Hindlimb muscle (tissue), 1 donor: ENCODE measurements around the gene TANK. TPM values are rescaled to one million over a fixed set of nuclear protein-coding genes. Genes with fewer than 3 reads are reported as not detected.
"Not testable (repeated sequence)": the region's sequence is repeated elsewhere in the genome, so short reads cannot be mapped to it uniquely, and the experiment has no call there.

Experiments
- DNase-seq: peaks from one replicate; pipeline ENCODE4 v3.0.0-alpha.2; 2013
- polyA plus RNA-seq: library from polyadenylated mRNA; unstranded; fragments of 120-200 nt; gene quantifications from one replicate; pipeline ENCODE4 v1.2.1, GENCODE V29; 2013; ENCODE audit not compliant: insufficient read length

Gene TANK, protein sequence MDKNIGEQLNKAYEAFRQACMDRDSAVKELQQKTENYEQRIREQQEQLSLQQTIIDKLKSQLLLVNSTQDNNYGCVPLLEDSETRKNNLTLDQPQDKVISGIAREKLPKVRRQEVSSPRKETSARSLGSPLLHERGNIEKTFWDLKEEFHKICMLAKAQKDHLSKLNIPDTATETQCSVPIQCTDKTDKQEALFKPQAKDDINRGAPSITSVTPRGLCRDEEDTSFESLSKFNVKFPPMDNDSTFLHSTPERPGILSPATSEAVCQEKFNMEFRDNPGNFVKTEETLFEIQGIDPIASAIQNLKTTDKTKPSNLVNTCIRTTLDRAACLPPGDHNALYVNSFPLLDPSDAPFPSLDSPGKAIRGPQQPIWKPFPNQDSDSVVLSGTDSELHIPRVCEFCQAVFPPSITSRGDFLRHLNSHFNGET
- polyA plus RNA-seq, result 27.6 TPM

DNA sequence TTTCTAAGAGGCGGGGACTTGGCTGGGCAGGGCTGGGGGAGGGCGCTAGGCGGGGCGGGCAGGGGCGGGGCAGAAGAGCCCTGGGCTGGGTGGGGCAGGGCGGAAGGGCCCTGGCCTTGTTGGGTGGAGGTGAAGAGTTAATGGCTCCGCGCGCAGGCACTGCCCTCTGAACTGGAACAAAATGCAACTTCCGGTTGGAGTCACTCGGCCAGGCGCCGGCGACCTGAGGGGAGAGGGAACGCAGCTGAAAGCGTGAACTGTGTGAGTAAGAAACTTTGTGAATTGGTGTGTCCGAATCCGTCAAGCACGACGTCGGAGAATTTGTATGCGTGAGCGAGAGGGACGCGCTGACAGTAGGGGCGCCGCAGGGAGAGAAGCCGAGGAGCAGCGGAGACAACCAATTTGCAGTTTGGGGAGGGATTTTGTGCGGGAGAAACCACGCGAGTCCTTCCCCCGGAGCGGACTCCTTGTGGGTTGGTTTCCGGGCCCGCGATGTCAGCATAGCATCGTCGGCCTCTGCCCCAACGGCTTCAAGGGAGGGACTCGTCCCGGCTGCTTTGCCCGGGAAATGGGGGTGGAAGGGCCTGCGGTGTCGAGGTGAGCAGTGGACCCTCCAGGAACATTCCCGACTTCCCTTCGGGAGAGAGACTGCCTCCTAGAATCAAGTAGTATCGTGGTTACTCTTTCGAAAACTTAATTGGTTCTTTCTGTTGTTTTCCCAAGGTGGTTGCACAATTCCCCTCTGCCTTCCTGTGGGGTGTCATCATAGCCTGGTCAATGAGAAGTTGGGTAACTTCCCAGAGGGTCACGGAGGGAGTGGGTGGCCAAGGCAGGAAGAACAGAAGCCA lies at the start of gene TANK:
Gene TANK, plus strand, starts transcription at position 203 of the 848 bp plus-strand sequence. CDS start 19,235 bp downstream, outside the sequence.
- peak; percentile 85 for DNase-seq

DNA sequence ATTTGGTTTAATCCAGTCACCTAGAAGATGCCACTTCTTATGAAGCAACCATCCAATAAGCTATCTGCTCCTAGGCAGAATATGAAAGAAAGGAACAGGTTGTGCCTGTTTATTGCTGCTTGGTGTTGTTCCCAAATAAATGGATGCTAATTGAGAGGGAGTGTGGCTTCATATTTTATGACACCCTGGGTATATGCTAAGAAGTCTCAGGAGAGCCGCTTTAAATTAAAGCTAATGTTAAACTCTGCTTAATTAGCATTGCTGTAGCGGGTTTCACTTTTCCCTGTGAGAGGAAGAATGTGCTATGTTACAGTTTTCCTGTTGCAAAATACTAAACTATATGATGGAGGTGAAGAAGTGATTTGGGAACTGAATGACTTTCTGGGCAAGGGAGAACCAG lies 48.7 kb upstream of the TANK start:
- no peak for DNase-seq

DNA sequence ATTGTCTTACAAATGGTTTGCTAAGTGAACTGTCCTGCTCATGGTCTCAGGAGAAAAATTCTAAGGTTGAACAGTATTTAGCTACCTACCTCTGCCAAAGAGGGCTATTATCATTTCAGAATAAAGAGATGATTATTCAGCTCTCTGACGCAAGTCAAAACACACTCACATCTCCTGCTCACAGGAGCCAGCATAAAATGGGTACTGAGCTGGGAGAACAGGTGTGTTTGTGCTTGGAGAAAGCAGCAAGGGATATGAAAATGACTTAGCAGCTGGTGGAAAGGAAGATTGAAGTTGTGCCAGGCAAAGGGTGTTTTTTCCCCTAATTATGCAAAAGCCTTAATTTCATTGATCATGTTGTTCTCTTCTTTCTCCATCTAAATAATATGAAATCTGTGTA lies 47.3 kb upstream of the TANK start:
- DNase-seq, result no peak

DNA sequence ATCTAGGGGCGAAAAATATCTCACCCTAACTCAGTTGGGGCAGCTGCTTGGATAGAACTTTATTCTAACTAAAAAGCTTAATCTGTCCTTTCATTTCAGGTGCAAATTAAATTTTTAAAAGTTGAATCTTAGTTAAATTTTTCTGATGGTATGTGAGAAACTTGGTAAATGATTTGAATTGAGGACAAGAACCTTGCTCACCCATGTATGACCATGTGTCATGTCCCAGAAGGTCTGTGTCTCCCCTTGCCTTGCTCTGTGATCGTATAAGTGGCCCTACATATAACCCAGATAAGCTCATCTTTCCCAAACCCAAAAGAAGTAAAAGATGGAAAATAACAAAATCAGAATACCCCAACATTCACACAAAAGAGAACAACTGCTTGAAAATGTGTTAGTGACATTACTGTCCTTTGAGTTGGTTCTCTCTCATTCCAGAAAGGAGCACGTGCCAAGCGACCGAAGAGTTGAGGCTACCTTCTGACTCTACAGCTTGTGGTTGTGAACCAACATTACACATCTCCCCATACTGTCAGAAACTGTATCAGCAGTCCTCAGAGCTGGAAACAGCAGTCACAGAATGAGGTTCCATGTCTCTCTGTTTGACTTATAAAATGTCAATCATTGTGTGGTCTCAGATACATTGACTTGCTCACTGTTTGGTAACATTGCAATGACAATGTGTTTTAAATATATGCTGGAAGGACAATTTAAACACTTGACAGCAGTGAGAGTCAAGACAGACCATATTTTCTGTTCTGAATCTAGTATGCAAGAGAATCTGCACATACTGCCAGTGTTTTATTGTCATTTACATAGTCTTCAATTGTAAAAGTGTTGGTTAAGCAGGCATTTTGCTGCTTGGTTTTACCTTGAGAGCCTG lies 46.3 kb upstream of the TANK start:
- no peak for DNase-seq

DNA sequence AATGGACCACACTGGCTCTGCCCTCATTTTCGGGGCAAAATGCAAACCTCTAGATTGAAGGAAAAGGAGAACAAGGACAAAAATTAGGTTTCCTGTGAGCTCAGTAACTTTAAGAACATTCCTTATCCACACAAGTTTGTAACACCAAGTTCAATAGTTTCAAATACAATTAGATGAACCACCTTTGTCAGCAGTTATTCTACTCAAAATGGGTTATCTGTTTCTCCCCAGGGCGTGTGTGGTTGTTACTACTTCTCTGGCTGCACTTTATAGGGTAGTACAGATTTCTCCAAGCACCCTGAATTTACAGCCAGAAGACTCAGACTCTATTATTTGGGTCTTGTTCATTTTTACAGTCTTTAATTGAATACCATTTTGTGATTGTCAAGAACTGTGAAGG lies 45.0 kb upstream of the TANK start:
- DNase-seq, result no peak

DNA sequence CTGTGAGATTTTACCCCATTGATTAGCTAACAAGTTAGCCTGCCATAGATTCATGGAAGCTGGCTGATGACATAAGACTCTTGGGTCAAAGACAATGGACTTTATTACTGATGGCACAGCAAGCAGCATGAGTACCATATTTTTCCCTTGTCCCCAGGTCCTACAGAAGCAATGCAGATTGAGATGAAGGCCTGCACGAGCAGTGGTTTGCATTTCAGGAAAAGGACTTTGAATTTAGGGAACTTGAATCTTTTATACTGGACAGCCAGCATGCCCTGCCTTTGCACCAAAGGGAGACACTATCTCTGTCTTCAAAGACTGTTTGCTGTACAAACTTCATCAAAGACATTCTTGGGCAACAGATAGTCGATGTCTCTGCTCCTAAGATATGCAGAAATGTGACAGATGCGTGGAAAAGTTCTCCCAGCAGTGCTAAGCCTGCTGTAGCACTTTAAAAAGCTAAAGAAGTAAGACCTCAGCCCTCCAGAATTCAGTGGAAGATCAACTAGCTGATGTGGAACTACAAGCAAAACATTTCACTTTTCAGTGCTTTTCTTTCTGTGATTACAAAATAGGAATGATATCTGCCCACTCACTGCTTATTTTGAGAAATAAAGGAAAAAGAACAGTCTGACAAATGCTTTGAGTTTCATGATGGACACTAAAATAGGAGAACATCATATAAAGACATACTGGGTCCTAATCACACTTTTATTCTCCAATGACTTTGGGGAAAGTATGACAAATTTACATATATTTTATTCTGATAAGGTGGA lies 44.4 kb upstream of the TANK start:
- no peak for DNase-seq

DNA sequence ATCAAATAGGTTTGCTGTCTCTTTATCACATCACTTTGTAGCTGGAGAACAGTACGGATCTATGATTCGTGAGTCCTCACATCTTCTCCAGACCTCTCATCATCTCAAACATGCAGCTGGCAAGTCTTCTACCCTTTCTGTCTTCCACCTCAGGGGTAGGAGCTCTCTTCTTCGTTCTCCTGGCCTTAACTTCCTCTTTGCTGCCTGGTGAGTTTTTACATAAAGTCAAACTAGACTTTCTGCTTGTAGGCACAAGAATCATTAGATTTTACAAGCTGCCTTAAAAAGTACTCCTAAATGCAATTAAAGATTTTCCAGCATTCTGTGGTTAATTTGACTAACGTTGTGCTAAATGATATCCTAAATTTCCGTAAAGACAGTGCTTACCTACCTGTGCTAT lies 43.7 kb upstream of the TANK start:
- no peak for DNase-seq

DNA sequence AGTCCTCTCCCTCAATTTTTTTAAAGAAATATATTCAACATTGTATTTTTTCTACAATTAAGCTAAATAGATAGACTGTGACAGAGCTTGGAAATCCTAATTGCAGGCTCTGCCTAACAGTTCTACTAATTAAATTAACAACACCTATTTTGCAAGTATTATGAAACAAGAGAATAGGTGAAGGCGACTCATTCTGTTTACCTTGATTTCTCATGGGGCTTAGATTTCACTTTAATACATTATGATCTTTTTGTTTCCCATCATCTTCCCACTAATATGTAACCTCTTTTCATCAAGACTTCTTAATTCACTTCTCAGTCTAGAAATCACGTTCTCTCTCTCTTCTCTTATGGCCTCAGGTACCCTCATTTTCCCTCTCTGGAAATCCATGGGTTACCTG lies 42.7 kb upstream of the TANK start:
- DNase-seq, result no peak

DNA sequence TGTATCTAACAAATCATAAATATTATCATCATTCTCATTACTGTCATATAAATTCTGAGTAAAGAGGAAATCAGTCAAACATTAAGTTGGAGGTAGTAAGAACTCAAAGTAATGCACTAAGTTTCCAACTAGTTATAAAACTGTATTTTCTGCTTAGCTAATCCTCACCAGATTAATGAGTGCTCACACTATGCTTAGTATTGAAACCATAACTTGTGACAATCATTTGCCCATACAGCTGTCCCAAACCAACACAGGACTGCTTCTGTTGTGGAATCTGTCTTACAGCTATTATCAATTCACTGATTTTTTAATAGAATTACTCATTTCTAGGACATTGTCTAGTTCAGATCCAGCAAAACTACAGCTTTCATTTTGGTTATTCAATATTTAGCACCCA lies 41.5 kb upstream of the TANK start:
- no peak for DNase-seq

DNA sequence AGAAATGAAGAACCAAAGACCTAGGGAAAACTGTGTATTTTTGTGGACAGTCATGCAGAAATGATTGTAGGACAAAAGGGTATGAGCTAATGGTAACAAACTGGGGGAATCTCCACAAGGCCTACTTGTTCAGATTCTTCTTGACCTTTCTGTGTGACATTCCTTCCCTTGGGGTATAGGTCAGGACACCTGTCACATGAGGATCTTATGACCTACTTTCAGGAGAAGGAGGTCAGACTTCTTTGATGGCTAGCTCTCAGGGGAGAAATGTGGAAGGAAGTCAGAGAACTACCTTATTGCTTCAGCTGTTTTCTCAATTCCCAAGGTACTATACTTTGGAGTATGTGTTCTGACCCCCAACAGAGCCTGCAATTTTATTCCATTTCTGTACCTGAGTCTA lies 40.7 kb upstream of the TANK start:
- DNase-seq, result no peak

DNA sequence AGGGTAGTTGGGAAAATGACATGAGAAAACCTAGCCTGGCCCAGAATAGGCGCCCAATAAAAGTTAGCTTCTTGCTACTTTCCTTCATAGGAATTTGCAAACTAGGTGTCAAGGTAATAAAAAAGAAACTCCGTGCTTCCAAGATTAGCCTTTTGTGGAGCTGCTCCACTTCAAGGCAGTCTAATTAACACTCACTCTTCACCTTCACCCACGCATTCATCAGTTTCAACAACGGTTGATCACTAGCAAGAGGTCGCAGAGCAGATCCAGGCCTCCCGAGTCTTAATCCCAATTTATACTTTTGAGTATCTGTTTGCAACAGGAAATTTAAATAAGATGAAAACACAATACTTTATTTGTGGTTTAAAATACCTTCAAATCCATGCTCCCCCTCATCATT lies 39.5 kb upstream of the TANK start:
- no peak for DNase-seq

DNA sequence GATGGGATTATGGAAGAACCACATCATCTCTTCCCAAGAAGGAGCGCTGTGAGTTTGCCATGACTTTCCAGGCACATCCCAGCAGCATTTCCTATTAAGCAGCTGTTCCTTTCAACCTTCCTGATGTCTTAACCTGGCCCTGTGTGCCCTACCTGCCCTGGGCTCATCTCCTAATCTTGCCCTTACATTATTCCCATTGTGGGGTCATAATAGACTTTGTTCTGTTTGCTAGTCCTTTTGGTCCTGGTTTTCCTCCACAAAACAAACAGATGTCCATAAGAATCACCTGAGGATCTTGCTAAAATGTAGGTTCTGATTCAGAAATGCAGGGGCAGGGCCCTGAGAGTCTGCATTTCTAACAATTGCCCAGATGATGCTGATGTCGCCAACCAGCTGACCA lies 38.6 kb upstream of the TANK start:
- DNase-seq, result no peak

DNA sequence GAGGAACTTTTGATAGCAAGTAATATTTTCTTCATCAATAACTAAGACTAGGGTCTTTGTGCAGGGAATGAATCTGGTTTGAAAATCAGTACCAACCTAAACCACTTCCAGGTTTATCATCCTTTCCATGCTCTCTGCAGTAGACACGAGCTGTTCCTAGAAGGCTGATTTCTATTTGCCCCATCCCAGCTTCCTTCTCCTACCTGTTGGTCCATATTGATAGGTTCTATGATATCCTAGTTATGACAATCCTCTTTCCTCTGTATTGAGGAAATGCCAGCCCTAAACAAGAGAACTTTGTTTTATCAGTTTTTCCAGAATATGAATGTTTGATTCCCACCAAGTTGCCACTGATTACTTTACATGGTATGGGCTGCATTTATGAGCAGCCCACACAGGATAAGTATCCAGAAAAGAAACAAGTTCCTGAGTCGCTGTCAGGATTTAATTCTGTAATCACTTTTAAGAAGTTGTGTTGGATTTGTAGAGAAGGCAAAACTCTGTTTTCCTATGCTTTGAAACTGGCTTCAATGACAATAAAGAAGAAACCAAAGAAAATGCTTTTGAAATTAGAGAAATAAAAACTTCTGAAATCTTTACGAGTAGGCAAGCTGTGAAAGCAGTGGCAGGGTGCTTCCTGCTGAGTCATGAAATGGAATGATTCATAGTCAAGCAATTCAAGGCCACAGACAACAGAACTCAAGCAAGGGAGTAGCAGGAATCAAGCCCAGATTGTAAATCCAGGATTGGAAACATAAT lies 37.3 kb upstream of the TANK start:
- no peak for DNase-seq

DNA sequence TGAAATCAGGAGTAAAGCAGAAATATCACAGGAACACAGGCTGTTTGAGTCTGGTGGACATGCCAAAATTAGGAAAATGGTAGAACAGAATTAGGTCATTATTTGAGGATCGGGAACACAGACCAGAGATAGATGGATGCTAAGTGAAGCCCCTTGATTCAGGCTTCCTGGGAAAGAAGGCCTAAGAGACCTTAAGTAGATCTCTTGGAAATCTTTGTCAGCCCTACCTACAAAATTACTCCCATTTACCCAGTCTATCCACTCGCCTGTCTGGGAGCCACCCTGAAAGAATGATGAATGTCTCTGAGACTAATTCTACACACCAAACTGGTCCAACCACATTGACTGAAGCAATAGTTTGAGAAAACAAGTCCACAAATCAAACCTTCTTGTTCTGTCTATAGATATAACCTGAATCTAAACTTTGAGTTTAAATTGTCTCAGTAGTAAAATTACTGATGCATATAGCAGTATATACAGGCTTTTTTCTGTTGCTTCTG lies 36.6 kb upstream of the TANK start:
- no peak for DNase-seq

DNA sequence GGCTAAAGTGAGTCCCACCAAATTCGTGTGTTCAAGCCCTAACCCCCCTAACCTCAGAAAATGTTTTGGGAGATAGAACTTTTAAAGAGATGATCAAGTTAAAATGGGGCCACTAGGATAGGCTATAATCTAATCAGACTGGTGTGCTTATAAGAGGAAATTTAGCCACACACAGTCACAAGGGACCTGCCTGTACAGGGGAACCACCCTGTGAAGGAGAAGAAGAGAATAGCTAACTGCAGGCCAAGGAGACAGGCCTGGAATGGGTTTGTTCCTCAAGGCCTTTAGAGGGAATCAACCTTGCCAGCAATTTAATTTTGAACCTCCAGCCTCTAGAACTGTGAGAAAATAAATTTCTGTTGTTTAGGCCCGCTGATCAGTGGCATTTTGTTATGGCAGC lies 36.0 kb upstream of the TANK start:
- DNase-seq, result no peak

DNA sequence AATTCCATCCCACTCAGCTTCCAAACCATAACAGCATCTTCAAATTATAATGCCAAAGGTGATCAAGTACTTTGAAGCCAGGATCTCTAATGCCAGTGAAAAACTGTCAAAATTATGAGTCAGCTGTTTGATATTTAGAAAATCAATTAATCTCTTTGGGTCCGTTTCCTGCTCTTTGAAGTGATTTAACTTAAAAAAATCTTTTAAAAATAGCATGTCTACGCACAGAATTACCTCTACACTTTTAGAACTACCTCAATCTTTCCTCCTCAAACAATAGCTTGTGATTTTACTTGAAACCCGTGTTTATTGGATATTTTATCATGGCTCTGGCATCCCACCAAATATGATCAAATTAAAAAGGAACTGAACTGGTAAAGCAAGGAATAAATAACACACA lies 31.3 kb upstream of the TANK start:
- no peak for DNase-seq

DNA sequence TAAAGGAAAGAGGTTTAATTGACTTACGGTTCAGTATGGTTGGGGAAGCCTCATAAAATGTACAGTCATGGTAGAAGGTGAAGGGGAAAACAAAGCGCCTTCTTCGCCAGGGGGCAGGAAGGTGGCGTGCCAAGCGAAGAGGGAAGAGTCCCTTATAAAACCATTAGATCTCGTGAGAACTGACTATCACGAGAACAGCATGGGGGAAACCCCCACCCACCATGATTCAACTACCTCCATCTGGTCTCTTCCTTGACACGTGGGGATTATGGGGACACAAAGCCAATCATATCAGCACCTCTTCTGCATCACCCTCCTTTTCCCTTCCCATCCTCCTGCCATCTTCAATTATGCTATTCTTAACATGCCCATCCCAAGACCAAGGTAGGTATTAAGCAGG lies 29.9 kb upstream of the TANK start:
- DNase-seq, result no peak

DNA sequence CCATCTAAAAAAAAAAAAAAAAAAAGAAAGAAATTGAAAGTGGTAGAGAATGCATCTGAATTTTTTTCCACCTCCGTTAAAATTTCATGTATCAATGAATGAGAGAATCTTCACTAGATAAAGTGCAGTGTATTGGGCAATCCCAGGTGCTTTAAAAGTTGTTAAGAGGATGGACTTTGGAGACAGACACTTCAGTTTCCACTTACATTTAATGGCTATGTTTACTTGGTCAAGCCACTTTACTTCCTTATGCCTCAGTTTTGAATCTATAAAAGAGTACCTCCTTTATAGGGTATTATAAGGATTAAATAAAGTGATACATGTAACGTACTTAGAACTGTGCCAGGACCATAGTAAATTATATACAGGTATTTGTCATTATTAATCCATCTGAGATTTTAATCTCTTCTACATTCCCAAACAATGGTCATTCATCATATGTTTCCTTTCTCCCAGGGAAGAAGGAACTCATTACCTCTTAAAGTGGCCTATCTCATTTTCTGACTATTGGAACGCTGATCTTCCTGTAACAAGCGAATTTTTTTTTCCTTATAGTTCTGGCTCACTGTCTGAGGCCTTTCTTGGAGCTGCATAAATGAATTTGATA lies 29.1 kb upstream of the TANK start:
- no peak for DNase-seq

DNA sequence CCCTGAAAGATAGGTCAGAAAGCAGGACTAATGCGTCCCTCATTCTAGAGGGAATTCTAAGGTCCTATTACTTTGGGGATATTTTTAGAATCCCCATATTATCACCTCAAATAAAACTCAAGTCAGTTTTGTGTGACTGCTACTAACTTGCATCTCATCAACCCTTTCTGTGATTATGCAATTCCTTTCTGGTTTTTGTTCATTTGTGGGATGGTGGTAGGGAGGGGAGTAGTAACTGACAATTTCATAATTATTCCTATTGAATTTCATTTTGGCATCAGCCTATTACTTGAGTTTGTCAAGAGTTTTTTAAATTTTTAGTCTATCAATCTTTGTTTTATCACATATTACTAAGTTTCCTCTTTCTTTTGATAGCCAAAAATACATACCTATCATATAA lies 28.4 kb upstream of the TANK start:
- DNase-seq, result no peak

DNA sequence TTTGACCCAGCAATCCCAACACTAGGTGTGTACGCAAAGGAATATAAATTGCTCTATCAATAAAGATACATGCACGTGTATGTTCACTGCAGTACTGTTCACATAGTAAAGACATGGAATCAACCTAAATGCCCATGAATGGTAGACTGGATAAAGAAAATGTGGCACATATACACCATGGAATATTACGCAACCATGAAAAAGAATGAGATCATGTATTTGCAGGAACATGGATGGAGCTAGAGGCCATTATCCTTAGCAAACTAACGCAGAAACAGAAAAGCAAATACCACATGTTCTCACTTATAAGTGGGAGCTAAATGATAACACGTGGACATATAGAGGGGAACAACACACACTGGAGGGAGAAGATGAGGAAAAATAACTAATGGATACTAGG lies 27.8 kb upstream of the TANK start:
- DNase-seq, result not testable (repeated sequence)

DNA sequence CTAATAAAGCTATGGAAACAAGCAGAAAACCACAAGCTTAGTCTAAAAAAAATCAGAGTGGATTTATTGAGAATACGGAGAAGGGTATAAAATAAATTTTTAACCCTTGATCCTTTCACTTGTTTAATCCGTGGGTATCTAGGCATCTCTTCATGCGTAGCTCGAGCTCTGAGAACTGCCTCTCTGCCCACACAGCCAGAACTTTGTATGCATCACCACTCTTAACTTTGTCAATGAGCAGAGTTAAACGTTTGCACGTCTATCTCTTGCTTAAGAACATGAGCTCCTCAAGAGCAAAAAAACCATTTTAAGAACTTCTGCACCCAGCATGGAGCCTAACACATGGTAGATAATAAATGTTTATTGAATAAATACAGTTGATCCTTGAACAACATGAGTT lies 26.9 kb upstream of the TANK start:
- no peak for DNase-seq
